Mucosa of descending colon (tissue), 3 donors: Measurements from ENCODE around the gene LOX. TPM values are rescaled to one million over a fixed set of nuclear protein-coding genes. Genes with fewer than 3 reads are reported as not detected.

Experiments used
- ATAC-seq: fragments of 200-7000 bp; cut with Tn5 transposase; one replicate; pipeline ENCODE4 v1.9.1; 2020; ENCODE audit warnings: mild to moderate bottlenecking, moderate library complexity
- DNase-seq, 3 donors: peaks; one replicate each; pipeline ENCODE4 v3.0.0-alpha.2; 2020
- H3K36me3 ChIP-seq: fragments of 200-600 bp; one replicate; pipeline ENCODE4 v1.8.0; 2021; ENCODE audit warnings: low read depth, mild to moderate bottlenecking
- H3K4me1 ChIP-seq: fragments of 200-600 bp; one replicate; pipeline ENCODE4 v1.8.0; 2021; ENCODE audit warnings: low read depth, mild to moderate bottlenecking
- H3K4me3 ChIP-seq: fragments of 200-600 bp; one replicate; pipeline ENCODE4 v1.8.0; 2021; ENCODE audit warnings: mild to moderate bottlenecking
- H3K9me3 ChIP-seq: fragments of 200-600 bp; one replicate; pipeline ENCODE4 v1.8.0; 2021; ENCODE audit warnings: mild to moderate bottlenecking
- intact Hi-C, 2 donors: fragments of 100-400 bp; cut with DNase I in 1 of 2; cut with micrococcal nuclease in 1 of 2; formaldehyde crosslinking; loops; one replicate each; pipeline versions ENCODE4 v1.11.0 to v1.11.1; 2022; cut with DNase I, micrococcal nuclease
- total RNA-seq, 3 donors: library from RNA; stranded (reverse); fragmentation: NEBNext Ultra II Directional in 2 of 3; extraction: Animal tissue kit (Norgen Biotek cat#: 25700) in 2 of 3; gene quantifications; one replicate each; pipeline versions ENCODE4 v1.2.1 to v1.2.4, GENCODE V29; 2021 to 2023
- TF ChIP-seq, protein P1 (sequence below): fragments of 200-600 bp; IDR thresholded peaks from one replicate; pipeline ENCODE4 v1.8.0; 2022; ENCODE audit warnings: antibody characterized with exemption, mild to moderate bottlenecking
- donor health status: DM: no; HTN: no; CAD: no; lungs with moderate emphysema.
- donor health status: DM: no; HTN: no; CAD: no.
- donor health status: DM: no; HTN: yes; CAD: no.

Gene LOX
- total RNA-seq, 3 donors from 2014 or later = 1.2 to 6.7 (median 4.6) TPM

DNA sequence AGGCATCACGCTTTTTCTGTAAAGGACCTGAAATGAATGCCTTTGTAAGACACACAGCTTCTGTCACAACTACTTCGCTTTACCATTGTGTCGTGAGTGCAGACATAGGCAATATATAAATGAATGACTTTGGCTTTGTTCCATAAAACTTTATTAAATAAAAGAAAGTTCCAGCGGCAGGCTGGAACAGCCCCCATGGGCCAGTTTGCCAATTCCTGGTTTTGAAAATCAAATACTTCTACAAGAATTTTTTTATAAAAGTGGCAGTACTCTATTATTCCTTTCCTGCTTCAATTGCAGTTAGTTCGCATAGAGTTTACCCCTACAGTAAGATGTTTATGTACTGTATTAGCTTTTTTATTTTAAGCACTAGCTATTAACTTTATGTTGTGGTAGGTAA is 62.6 kb downstream of the LOX start:
- intact Hi-C loops = no loop called here
- Histone ChIP-seq H3K9me3 (no peaks in the 10 kb centered on the region), H3K4me1 (no peaks in the 10 kb centered on the region), H3K4me3 (no peak overlapping the region), H3K36me3 (no peaks in the 10 kb centered on the region)
- ATAC-seq (no peak), DNase-seq (no peak)
- TF ChIP-seq, protein P1, sequence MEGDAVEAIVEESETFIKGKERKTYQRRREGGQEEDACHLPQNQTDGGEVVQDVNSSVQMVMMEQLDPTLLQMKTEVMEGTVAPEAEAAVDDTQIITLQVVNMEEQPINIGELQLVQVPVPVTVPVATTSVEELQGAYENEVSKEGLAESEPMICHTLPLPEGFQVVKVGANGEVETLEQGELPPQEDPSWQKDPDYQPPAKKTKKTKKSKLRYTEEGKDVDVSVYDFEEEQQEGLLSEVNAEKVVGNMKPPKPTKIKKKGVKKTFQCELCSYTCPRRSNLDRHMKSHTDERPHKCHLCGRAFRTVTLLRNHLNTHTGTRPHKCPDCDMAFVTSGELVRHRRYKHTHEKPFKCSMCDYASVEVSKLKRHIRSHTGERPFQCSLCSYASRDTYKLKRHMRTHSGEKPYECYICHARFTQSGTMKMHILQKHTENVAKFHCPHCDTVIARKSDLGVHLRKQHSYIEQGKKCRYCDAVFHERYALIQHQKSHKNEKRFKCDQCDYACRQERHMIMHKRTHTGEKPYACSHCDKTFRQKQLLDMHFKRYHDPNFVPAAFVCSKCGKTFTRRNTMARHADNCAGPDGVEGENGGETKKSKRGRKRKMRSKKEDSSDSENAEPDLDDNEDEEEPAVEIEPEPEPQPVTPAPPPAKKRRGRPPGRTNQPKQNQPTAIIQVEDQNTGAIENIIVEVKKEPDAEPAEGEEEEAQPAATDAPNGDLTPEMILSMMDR = no peak

DNA sequence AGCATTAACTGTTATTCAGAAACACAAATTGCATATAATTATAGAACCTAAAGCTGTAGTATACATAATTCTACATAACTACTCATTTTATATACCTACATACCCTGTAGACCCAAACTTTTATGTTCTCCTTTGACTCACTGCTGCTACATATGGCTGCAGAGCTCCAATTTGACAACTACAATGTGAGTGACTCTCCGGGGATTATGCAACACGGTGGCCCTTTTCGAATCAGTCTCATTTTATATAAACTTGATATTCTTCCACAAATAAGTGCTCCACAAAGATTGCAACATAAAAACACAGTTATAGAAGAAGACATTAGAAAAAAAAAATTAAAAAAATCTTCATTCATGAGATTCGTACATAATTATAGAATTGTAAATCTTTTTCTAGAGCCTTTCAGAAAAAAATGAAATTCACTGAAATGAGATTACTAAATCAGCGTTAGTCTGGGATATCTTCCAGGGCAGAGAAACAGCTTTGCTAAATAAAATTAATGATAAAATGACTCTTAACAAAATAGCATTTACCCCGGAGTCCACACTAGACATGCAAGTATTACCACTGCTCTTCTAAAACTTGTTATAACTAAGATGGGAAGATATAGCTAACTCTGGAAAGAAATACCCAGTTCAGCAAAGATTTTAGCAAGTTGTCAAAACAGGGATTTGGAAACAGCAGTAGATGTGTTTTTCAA is 63.7 kb downstream of the LOX start:
- H3K36me3 ChIP-seq = no peaks in the 10 kb centered on the region
- intact Hi-C loops = no loop called here
- ATAC-seq (no peak), DNase-seq (no peak)
- H3K4me1 ChIP-seq = no peaks in the 10 kb centered on the region
- TF ChIP-seq, protein P1 = no peak
- H3K4me3 ChIP-seq = no peak overlapping the region
- H3K9me3 ChIP-seq = no peaks in the 10 kb centered on the region

Other genes starting within 250 kb of the LOX start
- not detected for gene FTMT, start 226.4 kb downstream of the LOX start, total RNA-seq
- gene SRFBP1, start 116.3 kb downstream of the LOX start, total RNA-seq = 10 to 100 TPM in 2 of 3 donors, 1 to 10 TPM in 1; 8.8 to 11.3 (median 10.6) TPM
- gene ZNF474, start 51.3 kb upstream of the LOX start, total RNA-seq = under 1 TPM in 2 of 3 donors, not detected in 1; 0.28 to 0.61 TPM
- 1 to 10 TPM; 1.2 to 4.7 (median 2.7) TPM for gene SNCAIP, start 234.0 kb upstream of the LOX start, total RNA-seq